PC-3 (cell line): ENCODE measurements around the gene IPCEF1.

Experiments used
- EZH2phosphoT487 ChIP-seq: fragments of 300-600 bp; sonication (generic); IDR thresholded peaks from 2 replicates; pipeline ENCODE4 v1.6.1; 2018; ENCODE audit warnings: mild to moderate bottlenecking, antibody characterized with exemption, low read length, borderline replicate concordance
- TF ChIP-seq, protein P1 (sequence below): fragments of 300-600 bp; sonication (generic); conservative IDR thresholded peaks from 2 replicates; pipeline ENCODE4 v1.5.1; 2017; ENCODE audit warnings: antibody characterized with exemption, low read depth, mild to moderate bottlenecking, low read length

DNA sequence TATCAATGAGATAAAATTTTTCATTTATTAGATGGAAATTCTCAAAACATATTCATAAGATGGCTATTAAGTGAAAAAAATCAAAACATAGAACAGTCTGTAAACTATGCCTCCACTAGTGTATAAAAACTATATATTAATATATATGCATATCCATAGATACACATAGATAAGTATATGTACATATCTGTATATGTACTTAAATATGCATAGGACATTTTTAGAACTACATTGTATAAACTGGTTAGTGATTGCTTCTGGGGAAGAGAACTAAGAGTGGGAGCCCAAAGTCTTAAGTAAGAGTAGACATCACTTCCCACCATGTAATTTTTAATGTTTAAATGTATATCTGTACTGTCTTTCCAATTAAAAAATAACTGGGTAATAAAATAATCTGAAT, 31.5 kb downstream of the IPCEF1 start:
- TF ChIP-seq, protein P1, sequence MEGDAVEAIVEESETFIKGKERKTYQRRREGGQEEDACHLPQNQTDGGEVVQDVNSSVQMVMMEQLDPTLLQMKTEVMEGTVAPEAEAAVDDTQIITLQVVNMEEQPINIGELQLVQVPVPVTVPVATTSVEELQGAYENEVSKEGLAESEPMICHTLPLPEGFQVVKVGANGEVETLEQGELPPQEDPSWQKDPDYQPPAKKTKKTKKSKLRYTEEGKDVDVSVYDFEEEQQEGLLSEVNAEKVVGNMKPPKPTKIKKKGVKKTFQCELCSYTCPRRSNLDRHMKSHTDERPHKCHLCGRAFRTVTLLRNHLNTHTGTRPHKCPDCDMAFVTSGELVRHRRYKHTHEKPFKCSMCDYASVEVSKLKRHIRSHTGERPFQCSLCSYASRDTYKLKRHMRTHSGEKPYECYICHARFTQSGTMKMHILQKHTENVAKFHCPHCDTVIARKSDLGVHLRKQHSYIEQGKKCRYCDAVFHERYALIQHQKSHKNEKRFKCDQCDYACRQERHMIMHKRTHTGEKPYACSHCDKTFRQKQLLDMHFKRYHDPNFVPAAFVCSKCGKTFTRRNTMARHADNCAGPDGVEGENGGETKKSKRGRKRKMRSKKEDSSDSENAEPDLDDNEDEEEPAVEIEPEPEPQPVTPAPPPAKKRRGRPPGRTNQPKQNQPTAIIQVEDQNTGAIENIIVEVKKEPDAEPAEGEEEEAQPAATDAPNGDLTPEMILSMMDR = no peak
- no peak for TF ChIP-seq EZH2phosphoT487
